DND-41 (cell line): Measurements from ENCODE around the gene UBQLN2.

Experiments used
- ATAC-seq: fragments of 200-7000 bp; cut with Tn5 transposase; 3 replicates; pipeline ENCODE4 v1.9.1; 2021; ENCODE audit warnings: low read depth; ENCODE audit not compliant: insufficient read depth
- DNase-seq: peaks from one replicate; pipeline ENCODE4 v3.0.0-alpha.2; 2020
- H2AFZ ChIP-seq: 2 replicates; pipeline ENCODE4 v1.6.0; 2012; ENCODE audit warnings: low read depth, low read length
- H3K27ac ChIP-seq: 2 replicates; pipeline ENCODE4 v1.5.1; 2012; ENCODE audit warnings: low read length, inconsistent platforms
- H3K27me3 ChIP-seq: fragments of 200-600 bp; sonication (generic); 2 replicates; pipeline ENCODE4 v1.6.0; 2012; ENCODE audit warnings: low read length, mild to moderate bottlenecking, inconsistent platforms; ENCODE audit not compliant: insufficient read depth, poor library complexity
- H3K36me3 ChIP-seq: 2 replicates; pipeline ENCODE4 v1.5.1; 2012; ENCODE audit warnings: low read length, inconsistent platforms; ENCODE audit not compliant: insufficient read depth
- H3K4me1 ChIP-seq: 2 replicates; pipeline ENCODE4 v1.5.1; 2012; ENCODE audit warnings: mild to moderate bottlenecking, low read length; ENCODE audit not compliant: insufficient read depth
- H3K4me2 ChIP-seq: 2 replicates; pipeline ENCODE4 v1.6.0; 2012; ENCODE audit warnings: mild to moderate bottlenecking, moderate library complexity, low read length, inconsistent platforms; ENCODE audit not compliant: insufficient read depth
- H3K4me3 ChIP-seq, 2 experiments: fragments of 200-600 bp in 1 of 2; shearing (Covaris generic) in 1 of 2; 2 replicates each; pipeline ENCODE4 v1.5.1; 2012 to 2016; ENCODE audit warnings: inconsistent platforms in 2 of 2, low read length in 2 of 2, mild to moderate bottlenecking in 2 of 2, low read depth in 1 of 2, moderate library complexity in 1 of 2
- H3K79me2 ChIP-seq: 2 replicates; pipeline ENCODE4 v1.6.0; 2012; ENCODE audit warnings: low read length, inconsistent platforms; ENCODE audit not compliant: insufficient read depth
- H3K9ac ChIP-seq: 2 replicates; pipeline ENCODE4 v1.6.0; 2012; ENCODE audit warnings: low read depth, mild to moderate bottlenecking, inconsistent platforms, low read length, moderate library complexity
- H3K9me3 ChIP-seq: 2 replicates; pipeline ENCODE4 v1.5.1; 2012; ENCODE audit warnings: low read length, moderate library complexity, mild to moderate bottlenecking, inconsistent platforms; ENCODE audit not compliant: insufficient read depth, severe bottlenecking
- H4K20me1 ChIP-seq: 2 replicates; pipeline ENCODE4 v1.6.0; 2012; ENCODE audit warnings: low read length; ENCODE audit not compliant: insufficient read depth
- CTCF ChIP-seq: IDR thresholded peaks from 2 replicates; pipeline ENCODE4 v1.5.1; 2012; ENCODE audit warnings: borderline replicate concordance, low read length, moderate library complexity, mild to moderate bottlenecking; ENCODE audit not compliant: poor library complexity, severe bottlenecking; ENCODE audit errors: extremely low read depth
- EZH2 ChIP-seq: IDR thresholded peaks from 3 replicates; pipeline ENCODE4 v1.6.1; 2012; ENCODE audit warnings: borderline replicate concordance, low read depth, mild to moderate bottlenecking, moderate library complexity, low read length, inconsistent platforms; ENCODE audit not compliant: severe bottlenecking

The UBQLN2 gene

GRCh38 chrX:56564164-56564885 lies 898 bp downstream of the UBQLN2 start:
- H3K4me2 ChIP-seq, result peak overlapping the region; percentile 95
- H3K4me1 ChIP-seq, result peaks cover 44% of the 10 kb centered on the region
- peak overlapping the region; percentile 70 for H3K9ac ChIP-seq
- ATAC-seq (no peak), DNase-seq (peak; percentile 20)
- peak overlapping the region; percentile 93 for H3K27ac ChIP-seq
- H3K79me2 ChIP-seq, result peaks cover 59% of the 10 kb centered on the region
- H3K36me3 ChIP-seq, result peaks cover 28% of the 10 kb centered on the region
- H3K27me3 ChIP-seq, result no peaks in the 10 kb centered on the region
- H4K20me1 ChIP-seq, result peaks cover 27% of the 10 kb centered on the region
- TF ChIP-seq EZH2, result no peak
- no peak for TF ChIP-seq CTCF
- no peaks in the 10 kb centered on the region for H3K9me3 ChIP-seq
- H3K4me3 ChIP-seq, result peak overlapping the region; percentile 51 to 71
- peak overlapping the region; percentile 63 for H2AFZ ChIP-seq

- peaks cover 35% of the 10 kb centered on the region for H3K36me3 ChIP-seq
- no peak for TF ChIP-seq EZH2
- no peak for TF ChIP-seq CTCF
- peaks cover 67% of the 10 kb centered on the region for H3K79me2 ChIP-seq
- no peaks in the 10 kb centered on the region for H3K27me3 ChIP-seq
- no peaks in the 10 kb centered on the region for H3K9me3 ChIP-seq
- H3K4me1 ChIP-seq, result peaks cover 44% of the 10 kb centered on the region
- H3K4me3 ChIP-seq, result peak overlapping the region; percentile 51 to 71; a peak in 3 of 4 replicates
- peak overlapping the region; percentile 95 for H3K4me2 ChIP-seq
- DNase-seq (peak; percentile 9), ATAC-seq (peak; percentile 5; the same call in 1 of the 3 replicates)
- peaks cover 27% of the 10 kb centered on the region for H4K20me1 ChIP-seq
- peak overlapping the region; percentile 93 for H3K27ac ChIP-seq
- H3K9ac ChIP-seq, result peak overlapping the region; percentile 70
- H2AFZ ChIP-seq, result no peak overlapping the region
Measured at GRCh38 chrX:56564921-56565840, 1.8 kb downstream of the UBQLN2 start.

- peaks cover 75% of the 10 kb centered on the region for H3K79me2 ChIP-seq
- no peaks in the 10 kb centered on the region for H3K9me3 ChIP-seq
- H3K4me1 ChIP-seq, result peaks cover 37% of the 10 kb centered on the region
- ATAC-seq (no peak), DNase-seq (no peak)
- TF ChIP-seq EZH2, result no peak
- no peak for TF ChIP-seq CTCF
- H3K4me3 ChIP-seq, result no peak overlapping the region
- H3K27ac ChIP-seq, result no peak overlapping the region
- no peak overlapping the region for H3K9ac ChIP-seq
- H3K4me2 ChIP-seq, result no peak overlapping the region
- peaks cover 27% of the 10 kb centered on the region for H4K20me1 ChIP-seq
- H3K27me3 ChIP-seq, result no peaks in the 10 kb centered on the region
- H2AFZ ChIP-seq, result no peak overlapping the region
- H3K36me3 ChIP-seq, result peaks cover 33% of the 10 kb centered on the region
Measured at GRCh38 chrX:56569378-56570057, 6.1 kb downstream of the UBQLN2 start.
